BJ (cell line): Measurements from ENCODE around the gene IL9. TPM values are rescaled to one million over a fixed set of nuclear protein-coding genes. Genes with fewer than 3 reads are reported as not detected.

ENCODE experiments used
- CTCF ChIA-PET: fragments of 350-600 bp; formaldehyde crosslinking; extraction: SDS; loops from one replicate; lab custom pipeline; 2021; ENCODE audit warnings: antibody characterized with exemption, inconsistent platforms; lab: Yijun Ruan, JAX
- POLR2A ChIA-PET: fragments of 300-600 bp; sonication (Branson Sonifier 250); formaldehyde crosslinking; extraction: SDS; loops from one replicate; lab custom pipeline; 2021; ENCODE audit warnings: antibody characterized with exemption; lab: Charles Lee
- DNase-seq: peaks from one replicate; pipeline ENCODE4 v3.0.0-alpha.2; 2011; ENCODE audit warnings: low read depth
- H3K27me3 ChIP-seq: 2 replicates; pipeline ENCODE4 v1.6.0; 2011; ENCODE audit warnings: low read length; ENCODE audit not compliant: control insufficient read depth, insufficient read depth
- H3K36me3 ChIP-seq: 2 replicates; pipeline ENCODE4 v1.5.1; 2011; ENCODE audit warnings: low read length; ENCODE audit not compliant: control insufficient read depth, insufficient read depth
- H3K4me3 ChIP-seq: 2 replicates; pipeline ENCODE4 v1.5.1; 2011; ENCODE audit warnings: low read depth, mild to moderate bottlenecking, control low read depth, low read length
- CTCF ChIP-seq: IDR thresholded peaks from 2 replicates; pipeline ENCODE4 v1.5.1; 2011; ENCODE audit warnings: low read depth, mild to moderate bottlenecking, control low read depth, inconsistent platforms, low read length, moderate library complexity; ENCODE audit not compliant: insufficient read depth
- polyA plus RNA-seq: library from polyadenylated mRNA; depleted of rRNA; stranded (reverse); fragments of >200 nt; gene quantifications from 2 replicates; pipeline ENCODE4 v1.2.3, GENCODE V29; 2011

The IL9 gene
- polyA plus RNA-seq, 1 experiment: not detected

DNA sequence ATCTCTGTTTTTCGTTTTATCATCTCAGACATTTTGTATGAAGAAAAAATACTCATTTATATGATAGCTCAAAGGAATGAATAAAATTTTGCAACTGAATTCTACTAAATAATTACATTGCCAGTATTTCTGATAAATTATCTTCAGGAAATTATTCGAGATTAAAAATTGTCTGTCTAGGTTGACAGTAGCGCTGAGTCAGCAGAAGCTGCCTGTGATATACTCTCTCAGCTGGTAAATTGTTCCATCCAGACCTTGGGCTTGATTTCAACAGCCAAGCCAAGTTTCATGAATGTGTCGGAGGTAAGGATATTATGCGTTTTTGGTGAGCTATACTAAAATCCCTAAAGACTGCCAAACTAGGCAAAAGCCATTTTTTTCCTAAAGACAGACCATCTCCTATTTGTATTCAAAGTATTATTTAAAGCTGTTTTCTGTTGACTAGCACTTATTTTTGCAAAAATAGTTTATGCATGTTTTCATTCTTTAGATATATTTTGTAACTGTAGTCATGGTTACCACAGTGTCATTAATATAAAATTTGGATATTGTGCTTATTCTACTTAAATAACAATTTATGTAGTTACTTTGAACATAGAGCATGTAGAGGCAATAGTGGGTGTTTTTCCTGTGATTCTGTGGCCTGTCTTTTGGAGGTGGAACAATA is 41.7 kb upstream of the IL9 start:
- TF ChIP-seq CTCF: no peak
- Histone ChIP-seq H3K27me3 (peaks cover 2% of the 10 kb centered on the region; the same call in 1 of the 2 replicates), H3K36me3 (no peaks in the 10 kb centered on the region), H3K4me3 (no peak overlapping the region)
- no peak for DNase-seq
- CTCF ChIA-PET: interaction anchor here (0.6 to 1.6 kb wide), 5 partner anchors 8 to 236 kb away, joined by 3 to 6 read pairs (median 3); no protein-coding TSS in a partner anchor
- POLR2A ChIA-PET: no interaction called here

GRCh38 chr5:135934939-135935338 is 39.3 kb upstream of the IL9 start:
- H3K4me3 ChIP-seq: no peak overlapping the region
- POLR2A ChIA-PET: no interaction called here
- peaks cover 13% of the 10 kb centered on the region for H3K27me3 ChIP-seq
- no peaks in the 10 kb centered on the region for H3K36me3 ChIP-seq
- no peak for TF ChIP-seq CTCF
- CTCF ChIA-PET: interaction anchor here (1.3 kb wide), 1 partner anchor 147 kb away, joined by 5 read pairs; no protein-coding TSS in a partner anchor
- DNase-seq: no peak

- H3K4me3 ChIP-seq: no peak overlapping the region
- no peak for DNase-seq
- H3K27me3 ChIP-seq: peaks cover 14% of the 10 kb centered on the region
- TF ChIP-seq CTCF: no peak
- no peaks in the 10 kb centered on the region for H3K36me3 ChIP-seq
- POLR2A ChIA-PET: no interaction called here
- CTCF ChIA-PET: interaction anchor here (1.4 kb wide), 1 partner anchor 131 kb away, joined by 3 read pairs; no protein-coding TSS in a partner anchor
These were observed 35.3 kb upstream of the IL9 start for GRCh38 chr5:135930949-135931295.

GRCh38 chr5:135930029-135930948 is 34.6 kb upstream of the IL9 start:
- CTCF ChIA-PET: interaction anchor here (1.4 kb wide), 1 partner anchor 132 kb away, joined by 3 read pairs; no protein-coding TSS in a partner anchor
- peaks cover 14% of the 10 kb centered on the region for H3K27me3 ChIP-seq
- TF ChIP-seq CTCF: no peak
- POLR2A ChIA-PET: no interaction called here
- H3K36me3 ChIP-seq: no peaks in the 10 kb centered on the region
- no peak for DNase-seq
- no peak overlapping the region; the same call in 1 of the 2 replicates for H3K4me3 ChIP-seq

GRCh38 chr5:135921388-135921787 is 25.7 kb upstream of the IL9 start:
- POLR2A ChIA-PET: no interaction called here
- peaks cover 2% of the 10 kb centered on the region for H3K27me3 ChIP-seq
- no peaks in the 10 kb centered on the region for H3K36me3 ChIP-seq
- CTCF ChIA-PET: interaction anchor here (0.9 to 1.2 kb wide), 6 partner anchors 11 to 289 kb away, joined by 3 to 5 read pairs (median 4); no protein-coding TSS in a partner anchor
- no peak for TF ChIP-seq CTCF
- no peak for DNase-seq
- H3K4me3 ChIP-seq: no peak overlapping the region
